Measurements from ENCODE around the gene PTPRD. TPM values are rescaled to one million over a fixed set of nuclear protein-coding genes. Genes with fewer than 3 reads are reported as not detected.
"Not testable (repeated sequence)": the region's sequence is repeated elsewhere in the genome, so short reads cannot be mapped to it uniquely, and the experiment has no call there.

PTPRD gene
- total RNA-seq, 1 experiment from 2014 or later = 4.5 TPM

- DNase-seq (ENCODE audit: low read depth) = no peak
Observed at GRCh38 chr9:9173264-9173663, 1439.5 kb downstream of the PTPRD start.

DNA sequence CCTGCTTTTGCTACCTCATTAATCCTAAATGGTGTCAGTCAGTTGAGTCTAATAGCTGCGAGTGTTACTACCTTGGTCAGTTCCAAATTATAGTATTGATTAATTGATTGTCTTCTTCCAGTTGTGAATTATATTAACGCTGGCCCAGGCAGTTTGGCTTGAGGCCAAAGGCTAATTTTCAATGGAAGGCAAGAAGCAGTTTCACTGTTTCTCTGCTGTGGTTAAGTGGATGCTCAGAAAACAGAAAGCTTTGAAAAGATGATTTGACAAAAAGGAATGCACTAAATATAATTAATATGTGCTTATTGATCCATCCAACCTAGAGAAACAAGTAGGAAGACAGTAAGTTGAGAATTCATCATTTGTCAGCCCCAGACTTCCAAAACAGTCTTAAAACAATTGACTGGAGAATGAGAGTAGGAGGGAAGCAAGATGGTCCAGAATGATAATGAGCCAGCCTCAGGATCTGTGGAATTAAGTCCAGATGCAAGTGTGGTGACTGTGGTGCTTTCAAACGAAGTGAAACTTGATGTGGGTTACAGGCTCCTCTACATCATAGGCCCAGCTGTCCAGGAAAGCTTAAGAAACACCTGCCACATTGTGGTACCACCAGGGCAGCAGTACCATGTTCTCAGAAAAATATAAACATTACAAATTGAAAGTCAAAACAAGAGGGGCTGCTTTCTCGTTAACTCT is 1442.2 kb downstream of the PTPRD start:
- no peak for DNase-seq (ENCODE audit: low read depth)

DNA sequence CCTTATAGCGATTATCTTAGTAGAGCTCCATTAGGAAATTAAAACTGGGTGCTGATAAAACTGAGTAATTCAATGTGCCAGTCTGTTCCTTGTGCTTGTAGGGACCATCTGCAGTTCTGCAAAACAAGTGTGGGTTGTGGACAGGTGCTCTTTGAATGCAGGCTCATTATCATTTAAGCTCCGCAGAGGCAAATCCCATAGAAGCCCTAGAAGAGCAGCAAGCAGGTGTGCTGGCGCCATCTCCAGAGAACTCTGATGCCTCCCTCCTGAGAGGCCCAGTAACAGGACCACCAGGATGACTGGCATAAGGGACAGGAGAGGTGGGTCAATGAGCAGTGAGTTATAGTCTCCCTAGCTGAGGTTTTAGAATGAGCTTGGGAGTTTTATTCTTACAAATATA is 1470.8 kb downstream of the PTPRD start:
- no peak for DNase-seq (ENCODE audit: low read depth)

DNA sequence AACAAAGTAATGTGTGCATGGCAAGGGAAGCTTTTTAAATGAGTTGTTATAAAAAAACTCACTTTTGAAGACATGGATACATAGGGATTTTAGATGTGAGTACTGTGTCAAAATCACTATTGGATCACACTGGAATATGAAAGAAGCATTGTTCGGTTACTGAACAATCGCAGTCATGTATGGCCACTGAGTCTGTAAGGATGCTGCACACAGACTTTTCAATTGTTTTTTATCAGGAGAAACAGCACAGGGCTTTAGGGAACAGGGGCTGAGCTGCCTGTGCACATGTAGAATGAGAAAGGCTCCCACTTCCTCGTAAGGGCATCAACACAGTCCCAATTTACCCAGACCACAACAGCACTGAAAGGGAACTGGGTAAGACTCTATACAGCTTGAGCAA is 1479.3 kb downstream of the PTPRD start:
- no peak for DNase-seq (ENCODE audit: low read depth)

DNA sequence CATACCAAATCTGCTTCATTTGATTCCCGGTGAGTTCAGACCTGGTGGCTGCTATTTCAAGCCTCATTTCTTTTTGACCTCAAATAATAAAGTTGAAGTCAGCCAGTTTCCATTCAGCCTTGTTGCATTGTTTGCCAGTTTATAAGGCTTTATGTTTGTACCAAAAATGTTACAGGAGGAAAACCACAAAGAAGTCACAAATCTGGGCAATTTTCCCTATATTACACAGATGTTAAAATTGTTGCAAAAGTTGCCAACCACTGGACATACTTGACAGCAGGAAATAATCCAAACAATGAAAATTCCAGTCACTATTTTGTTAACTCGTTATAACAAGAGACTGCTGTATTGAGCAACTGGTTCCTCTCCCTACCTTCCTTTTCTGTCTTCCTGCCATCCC is 1488.2 kb downstream of the PTPRD start:
- no peak for DNase-seq (ENCODE audit: low read depth)

DNA sequence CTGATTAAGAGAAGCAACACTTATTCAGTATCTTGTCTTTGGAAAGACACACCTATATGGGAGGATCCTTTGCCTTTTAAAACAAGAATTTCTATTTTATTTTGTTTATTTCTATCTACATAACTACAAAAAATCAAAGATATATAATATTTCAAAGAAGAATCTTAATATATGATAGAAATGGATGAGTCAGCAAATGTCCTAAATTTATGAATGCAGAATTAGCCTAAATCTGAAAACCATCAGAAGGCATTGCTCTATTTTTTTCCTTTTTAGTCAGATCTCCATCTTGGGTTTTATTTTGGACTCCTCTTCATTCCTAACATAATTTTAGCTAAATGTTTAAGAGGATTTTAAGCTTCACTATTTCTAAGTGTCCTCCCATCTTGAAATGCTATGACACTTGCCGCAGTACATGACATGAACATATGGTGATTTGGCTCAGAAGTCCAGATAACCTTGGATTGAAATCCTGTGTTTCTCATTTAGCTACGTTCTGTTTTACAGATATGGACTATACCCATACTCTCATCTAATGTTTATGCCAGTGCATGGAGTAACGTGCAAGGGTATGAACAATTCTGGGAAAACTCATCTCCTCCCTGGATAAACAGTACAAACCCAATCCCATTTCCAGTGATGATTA is 1490.4 kb downstream of the PTPRD start:
- no peak for DNase-seq (ENCODE audit: low read depth)

DNA sequence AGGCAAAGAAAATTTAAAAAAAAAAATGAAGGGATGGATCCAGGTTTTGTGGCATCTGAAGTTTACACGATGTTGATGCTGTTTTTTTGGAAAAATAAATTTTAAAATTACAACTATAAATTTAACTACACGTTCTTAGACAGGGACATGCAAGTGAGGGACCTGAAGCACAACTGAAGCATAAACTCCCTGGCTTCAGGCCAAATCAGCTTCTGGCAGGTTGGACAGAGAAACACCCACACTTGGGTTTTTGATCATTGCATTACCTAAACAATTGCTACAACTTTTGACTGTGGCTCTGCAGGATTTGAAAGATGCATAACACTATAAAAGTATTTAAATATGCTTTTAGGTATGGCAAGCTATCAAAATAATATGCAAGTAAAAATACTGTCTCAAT is 1494.9 kb downstream of the PTPRD start:
- DNase-seq (ENCODE audit: low read depth) = no peak

DNA sequence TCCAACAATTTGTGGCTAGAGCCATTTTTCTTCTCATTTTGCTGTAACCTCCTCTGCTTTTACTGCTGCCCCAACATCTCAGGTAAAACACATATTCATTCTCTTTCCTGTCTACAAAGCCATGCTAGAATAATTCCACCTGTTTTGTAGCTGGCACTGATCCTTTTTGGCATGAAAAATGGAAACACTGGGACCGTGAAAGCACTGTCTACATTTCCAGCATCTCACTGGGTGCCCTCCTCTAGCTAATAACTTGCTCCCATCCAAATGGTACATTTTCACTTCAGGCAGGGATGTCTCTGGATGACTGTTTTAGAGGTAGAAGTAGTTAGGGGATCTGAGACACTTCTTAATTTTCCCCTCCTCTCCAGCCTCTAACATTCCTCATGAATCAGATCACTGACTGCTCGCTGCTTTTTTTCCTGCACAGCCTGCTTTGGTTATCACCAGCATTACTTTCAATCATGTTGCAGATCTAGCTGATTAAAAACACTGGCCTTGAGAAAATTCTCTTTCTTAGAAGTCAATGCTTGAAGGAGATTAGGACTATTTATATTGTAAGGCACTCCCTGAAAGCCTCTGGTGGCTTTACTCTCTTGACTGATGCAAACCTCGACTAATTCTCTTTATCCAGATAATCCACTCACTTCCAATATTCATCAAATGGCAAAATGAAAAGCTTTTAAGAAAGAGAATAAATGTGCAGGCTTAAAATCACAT is 1500.6 kb downstream of the PTPRD start:
- DNase-seq (ENCODE audit: low read depth) = no peak

- DNase-seq (ENCODE audit: low read depth) = no peak
Observed at GRCh38 chr9:9108641-9109040, 1504.2 kb downstream of the PTPRD start.

DNA sequence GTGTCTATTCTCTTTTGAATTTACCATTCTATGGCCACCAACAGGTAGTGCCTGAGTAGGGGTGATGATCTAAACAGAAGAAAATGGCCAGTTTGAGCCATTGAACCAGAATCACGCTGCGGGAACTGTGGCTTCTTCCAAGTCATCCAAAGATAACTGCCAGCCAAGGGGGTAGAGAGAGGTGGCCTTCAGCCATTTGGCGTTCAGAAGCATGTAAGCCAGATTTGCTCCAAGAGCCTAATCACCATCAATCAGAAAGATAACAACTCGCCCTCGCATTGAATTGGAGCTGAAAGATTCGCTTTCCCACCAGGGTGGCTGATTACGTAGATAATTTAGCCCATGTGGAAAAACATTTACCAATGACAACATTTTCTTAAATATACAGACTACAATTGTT is 1510.5 kb downstream of the PTPRD start:
- DNase-seq (ENCODE audit: low read depth) = no peak

DNA sequence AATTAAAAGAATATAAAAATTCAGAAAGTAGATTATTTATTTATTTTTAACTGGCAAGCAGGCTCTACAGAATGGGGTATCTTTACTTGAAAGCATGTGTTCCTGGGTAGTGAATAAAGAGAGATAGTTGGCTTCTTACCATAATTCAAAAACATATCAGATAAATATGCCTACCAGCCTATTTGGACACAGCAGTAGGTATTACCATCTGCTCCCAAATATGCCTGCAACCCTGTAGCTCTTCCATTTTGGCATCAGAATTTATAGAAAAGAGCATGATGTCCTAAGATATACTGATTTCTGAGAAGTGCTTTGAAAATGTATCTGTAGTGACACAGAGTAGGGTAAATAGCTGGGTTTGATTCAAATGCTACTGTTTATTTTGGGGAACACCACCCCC is 1512.7 kb downstream of the PTPRD start:
- no peak for DNase-seq (ENCODE audit: low read depth)

GRCh38 chr9:9099646-9100045 is 1513.2 kb downstream of the PTPRD start:
- DNase-seq (ENCODE audit: low read depth) = no peak

- DNase-seq (ENCODE audit: low read depth) = not testable (repeated sequence)
Observed at GRCh38 chr9:9097254-9097653, 1515.5 kb downstream of the PTPRD start.

DNA sequence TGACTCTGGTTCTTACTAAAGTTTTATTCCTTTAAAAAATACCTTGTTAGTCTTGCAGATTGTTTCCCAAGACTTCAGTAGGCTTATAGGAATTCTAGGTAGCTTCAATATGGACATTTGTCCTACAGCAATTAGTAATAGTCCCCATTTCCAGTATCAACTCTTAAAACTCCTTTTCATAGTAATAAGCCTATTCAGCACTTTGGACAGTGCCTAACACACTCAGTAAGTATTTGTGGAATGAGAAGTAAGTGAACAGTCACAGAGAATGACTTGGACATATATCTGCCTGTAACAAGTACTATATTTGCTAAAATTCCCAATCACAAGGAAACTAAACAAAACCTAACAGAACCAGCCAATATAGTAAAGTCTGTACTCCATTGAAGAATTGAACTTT is 1521.4 kb downstream of the PTPRD start:
- no peak for DNase-seq (ENCODE audit: low read depth)

DNA sequence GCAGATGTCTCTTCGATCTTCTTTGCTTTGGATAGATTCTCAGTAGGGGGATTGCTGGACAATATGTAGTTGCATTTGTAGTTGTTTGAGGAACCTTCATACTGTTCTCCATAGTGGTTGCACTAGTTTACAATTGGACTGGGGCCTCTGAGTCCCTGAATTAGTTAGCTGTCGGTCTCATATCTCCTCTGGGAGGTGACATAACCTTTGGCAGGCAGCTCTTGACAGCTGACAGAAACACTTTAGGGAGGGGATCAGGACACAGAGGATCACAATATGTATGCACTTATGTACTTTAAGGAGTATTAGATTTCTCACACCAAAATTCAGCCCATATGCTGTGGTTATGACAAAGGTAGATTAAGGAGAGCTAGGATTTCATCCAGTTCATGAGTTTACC is 1533.3 kb downstream of the PTPRD start:
- DNase-seq (ENCODE audit: low read depth) = no peak

- no peak for DNase-seq (ENCODE audit: low read depth)
Observed at GRCh38 chr9:9078301-9078700, 1534.5 kb downstream of the PTPRD start.

DNA sequence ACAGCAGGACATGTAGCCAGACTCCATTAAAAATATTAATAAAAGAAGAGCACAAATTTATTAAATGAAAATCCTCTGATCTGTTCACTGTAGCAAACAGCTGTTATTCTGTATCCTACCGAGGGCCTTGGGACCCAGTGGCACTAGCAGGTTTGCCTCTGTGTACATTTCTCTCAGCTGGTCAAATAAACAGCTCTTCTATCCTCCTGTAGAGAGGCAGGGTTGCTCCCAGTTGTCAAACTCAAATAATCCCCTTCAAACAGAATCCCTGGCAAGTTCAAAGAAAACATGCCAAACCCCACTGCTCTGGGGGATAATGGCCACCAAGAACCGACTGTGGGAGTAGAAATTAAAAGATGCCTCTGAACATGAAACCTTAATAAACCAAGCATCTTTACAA is 1551.2 kb downstream of the PTPRD start:
- no peak for DNase-seq (ENCODE audit: low read depth)

DNA sequence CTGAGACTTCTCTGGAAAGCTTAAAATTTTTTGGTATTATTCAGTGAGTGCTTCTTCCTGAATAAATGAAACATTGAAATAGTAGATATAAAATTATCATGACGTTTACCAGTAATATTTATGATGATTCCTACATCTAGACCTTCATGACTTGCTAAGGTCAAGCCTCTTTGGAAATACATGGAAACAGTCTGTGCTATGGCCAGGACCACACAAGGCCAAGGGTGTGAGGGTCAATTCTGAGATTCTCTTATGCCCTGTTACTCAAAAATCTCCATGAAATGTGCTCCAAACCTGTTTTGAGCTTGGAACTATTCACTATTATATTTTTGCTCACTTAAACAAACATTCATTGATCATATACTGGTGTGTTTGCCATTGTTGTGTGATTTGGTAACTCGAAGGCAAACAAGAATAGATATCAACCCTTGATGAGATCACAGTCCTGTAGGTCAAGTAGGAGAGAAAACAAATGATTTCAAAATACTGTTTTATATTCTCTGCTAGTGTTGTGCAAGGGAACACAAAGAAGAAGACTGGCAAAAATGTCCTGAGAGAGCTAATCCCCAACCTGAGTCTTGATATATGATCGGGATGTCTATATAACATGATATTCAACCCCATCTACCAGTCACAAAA is 1558.3 kb downstream of the PTPRD start:
- no peak for DNase-seq (ENCODE audit: low read depth)

- no peak for DNase-seq (ENCODE audit: low read depth)
Observed at GRCh38 chr9:9045572-9045971, 1567.2 kb downstream of the PTPRD start.

DNA sequence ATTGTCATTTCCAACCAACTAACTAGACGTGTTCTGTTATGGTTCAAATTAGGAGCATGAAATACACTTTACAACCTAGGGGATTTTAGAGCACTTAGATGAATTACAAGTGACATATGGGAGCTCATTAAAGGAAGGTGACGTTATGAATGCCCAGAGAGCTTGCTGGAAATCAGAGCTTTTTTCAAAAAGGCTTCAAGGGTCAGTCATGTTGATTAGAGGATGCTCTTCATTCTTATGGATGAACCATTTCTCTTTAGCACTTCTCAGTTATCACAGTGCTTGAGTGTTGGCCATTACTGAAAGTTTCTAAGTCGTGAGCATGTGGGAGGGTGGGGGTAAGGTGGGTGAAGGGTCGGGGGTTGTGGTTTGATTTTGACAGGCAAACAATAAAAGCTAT is 1567.7 kb downstream of the PTPRD start:
- no peak for DNase-seq (ENCODE audit: low read depth)

DNA sequence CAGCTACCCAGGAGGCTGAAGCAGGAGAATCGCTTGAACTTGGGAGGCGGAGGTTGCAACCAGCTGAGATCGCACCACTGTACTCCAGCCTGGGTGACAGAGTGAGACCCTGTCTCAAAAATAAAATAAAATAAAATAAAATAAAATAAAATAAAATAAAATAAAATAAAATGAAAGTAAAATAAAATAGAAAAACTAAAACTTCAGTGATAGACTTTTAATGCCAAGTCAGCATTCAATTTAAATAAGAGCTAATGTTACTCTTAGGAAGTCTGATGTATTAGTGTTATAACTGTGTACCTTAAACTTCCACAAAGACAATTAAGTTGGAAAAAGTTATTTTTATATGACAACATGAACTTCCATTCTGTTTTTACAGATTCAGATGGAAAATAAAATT is 1569.0 kb downstream of the PTPRD start:
- DNase-seq (ENCODE audit: low read depth) = not testable (repeated sequence)

DNA sequence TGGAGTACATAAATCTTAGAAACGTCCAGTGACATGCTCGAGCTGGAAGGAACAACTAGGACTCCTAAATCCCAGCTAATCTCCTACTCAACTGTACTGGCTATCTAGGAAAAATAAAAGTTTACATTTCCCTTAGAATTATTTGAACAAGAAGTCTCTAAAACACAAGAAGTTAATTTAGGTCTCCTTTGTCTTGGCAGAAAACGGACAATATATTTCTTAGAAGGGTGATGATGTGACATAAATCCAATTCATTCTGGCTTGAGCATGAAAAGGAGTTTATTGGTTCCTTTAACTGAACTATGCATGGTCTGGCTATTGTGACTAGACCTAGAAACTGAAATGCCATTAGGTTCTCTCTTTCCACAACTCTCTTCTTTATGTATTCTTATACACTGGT is 1571.0 kb downstream of the PTPRD start:
- no peak for DNase-seq (ENCODE audit: low read depth)

GRCh38 chr9:9033022-9033421 is 1579.8 kb downstream of the PTPRD start:
- no peak for DNase-seq (ENCODE audit: low read depth)
